Mesodermal cell (in vitro differentiated cells): ENCODE measurements around the gene DNTT.

ENCODE experiments used
- H3K27ac ChIP-seq: 2 replicates; pipeline ENCODE4 v1.7.0; 2013; ENCODE audit warnings: mild to moderate bottlenecking, low read depth, low read length, moderate library complexity; ENCODE audit not compliant: severe bottlenecking
- H3K36me3 ChIP-seq: 2 replicates; pipeline ENCODE4 v1.7.1; 2013; ENCODE audit warnings: mild to moderate bottlenecking, low read length, moderate library complexity; ENCODE audit not compliant: control insufficient read depth, insufficient read depth
- H3K4me1 ChIP-seq: one replicate; pipeline ENCODE4 v1.7.1; 2013; ENCODE audit warnings: mild to moderate bottlenecking, low read length; ENCODE audit not compliant: insufficient read depth, control insufficient read depth, poor library complexity, severe bottlenecking
- H3K4me3 ChIP-seq: 2 replicates; pipeline ENCODE4 v1.7.0; 2013; ENCODE audit warnings: low read length, control low read depth, mild to moderate bottlenecking; ENCODE audit not compliant: insufficient read depth, poor library complexity, severe bottlenecking; ENCODE audit errors: extremely low read depth
- H3K9me3 ChIP-seq: 2 replicates; pipeline ENCODE4 v1.7.1; 2013; ENCODE audit warnings: mild to moderate bottlenecking, low read length, moderate library complexity; ENCODE audit not compliant: control insufficient read depth
- WGBS, 2 experiments: methylation state at CpG; one replicate each; pipeline ENCODE4 v1.1.5; 2013; ENCODE audit warnings: missing lambda C conversion rate in 2 of 2; ENCODE audit not compliant: insufficient coverage in 2 of 2; 5-methylcytosine and 5-hydroxymethylcytosine counted together

The DNTT gene

GRCh38 chr10:96327462-96327861 lies 23.2 kb downstream of the DNTT start:
- 85 to 87% methylated on average over 7 of the region's 7 CpGs for WGBS, 2 experiments
- Histone ChIP-seq H3K4me1 (no peaks in the 10 kb centered on the region), H3K27ac (no peak overlapping the region), H3K4me3 (no peak overlapping the region), H3K36me3 (no peaks in the 10 kb centered on the region), H3K9me3 (no peaks in the 10 kb centered on the region)

DNA sequence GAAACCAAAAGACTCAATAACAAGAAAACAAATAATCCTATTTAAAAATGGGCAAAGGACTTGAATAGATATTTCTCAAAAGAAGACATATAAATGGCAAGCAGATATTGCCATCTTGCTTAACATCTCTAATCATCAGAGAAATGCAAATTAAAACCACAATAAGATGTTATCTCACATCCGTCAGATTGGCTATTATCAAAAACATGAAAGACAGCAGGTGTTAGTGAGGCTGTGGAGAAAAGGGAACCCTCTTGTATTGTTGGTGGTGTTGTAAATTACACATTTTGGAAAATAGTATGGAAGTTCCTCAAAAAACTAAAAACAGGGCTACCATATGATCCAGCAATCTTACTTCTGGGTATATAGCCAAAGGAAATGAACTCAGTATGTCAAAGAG lies 28.9 kb downstream of the DNTT start:
- H3K27ac ChIP-seq: no peak overlapping the region
- H3K4me1 ChIP-seq: no peaks in the 10 kb centered on the region
- no peak overlapping the region for H3K4me3 ChIP-seq
- no peaks in the 10 kb centered on the region for H3K36me3 ChIP-seq
- no CpG with 5 or more reads among the region's 1 CpG for WGBS, 2 experiments
- no peaks in the 10 kb centered on the region for H3K9me3 ChIP-seq

- no peak overlapping the region for H3K27ac ChIP-seq
- H3K4me3 ChIP-seq: no peak overlapping the region
- no peaks in the 10 kb centered on the region for H3K9me3 ChIP-seq
- no peaks in the 10 kb centered on the region for H3K36me3 ChIP-seq
- 48 to 67% methylated on average over 3 to 4 of the region's 5 CpGs for WGBS, 2 experiments
- H3K4me1 ChIP-seq: no peaks in the 10 kb centered on the region
Measured at GRCh38 chr10:96334616-96335526, 30.6 kb downstream of the DNTT start.

DNA sequence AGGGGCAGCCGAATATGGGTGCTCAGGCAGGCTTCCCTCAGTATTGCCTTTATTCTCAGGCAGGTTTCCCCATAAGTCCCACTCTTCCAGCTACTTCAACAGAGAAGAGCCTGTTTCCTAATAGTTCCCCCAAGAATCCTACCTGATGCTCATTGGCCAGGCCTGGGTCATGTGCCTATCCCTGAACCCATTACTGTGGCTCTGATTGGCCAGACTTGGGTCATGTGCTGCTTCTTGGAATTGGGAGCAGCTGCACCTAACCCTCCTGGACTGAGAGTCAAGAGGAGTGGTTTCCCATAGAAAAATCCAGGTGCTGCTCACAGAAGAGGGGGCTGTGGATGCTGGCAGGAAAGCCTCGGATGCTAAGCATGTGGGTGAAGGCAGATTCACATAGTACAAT lies 32.9 kb downstream of the DNTT start:
- no peaks in the 10 kb centered on the region for H3K4me1 ChIP-seq
- no peaks in the 10 kb centered on the region for H3K36me3 ChIP-seq
- 86 to 100% methylated on average over 1 of the region's 2 CpGs for WGBS, 2 experiments
- no peaks in the 10 kb centered on the region for H3K9me3 ChIP-seq
- no peak overlapping the region for H3K27ac ChIP-seq
- H3K4me3 ChIP-seq: no peak overlapping the region

DNA sequence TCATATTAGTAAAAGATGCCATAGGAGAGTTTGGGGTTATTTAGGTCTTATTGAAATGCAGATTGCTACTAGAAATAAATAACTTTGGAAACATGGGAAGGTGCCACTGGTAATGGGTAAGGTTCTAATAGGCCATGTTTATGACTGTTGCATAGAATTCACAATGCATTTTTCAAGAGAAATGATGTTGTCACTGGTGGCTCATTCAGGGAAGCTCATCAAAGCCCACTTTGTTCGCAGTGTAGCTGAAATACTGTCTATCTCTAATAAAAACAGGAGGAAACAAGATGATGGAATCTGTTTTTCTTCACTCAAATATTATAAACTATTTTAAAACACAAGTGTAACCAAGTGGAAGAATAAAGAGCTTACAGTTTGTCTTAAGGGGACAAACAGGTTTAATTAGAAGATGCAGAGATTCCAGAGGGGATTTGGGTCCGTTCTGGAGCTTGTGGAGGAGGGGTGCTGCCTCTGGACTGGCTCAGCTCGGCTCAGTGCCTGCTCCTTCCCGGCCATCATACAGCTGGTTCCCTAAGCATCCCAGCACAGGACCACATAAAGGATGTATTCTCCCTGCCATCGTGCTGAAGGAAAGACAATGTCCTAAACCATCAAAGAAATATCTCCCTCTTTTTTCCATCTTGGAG lies 34.2 kb downstream of the DNTT start:
- H3K9me3 ChIP-seq: no peaks in the 10 kb centered on the region
- H3K36me3 ChIP-seq: no peaks in the 10 kb centered on the region
- no peaks in the 10 kb centered on the region for H3K4me1 ChIP-seq
- WGBS, 2 experiments: 40 to 82% methylated on average over 2 to 3 of the region's 5 CpGs
- no peak overlapping the region for H3K27ac ChIP-seq
- H3K4me3 ChIP-seq: no peak overlapping the region

- Histone ChIP-seq H3K9me3 (no peaks in the 10 kb centered on the region), H3K4me1 (no peaks in the 10 kb centered on the region), H3K4me3 (no peak overlapping the region), H3K36me3 (no peaks in the 10 kb centered on the region), H3K27ac (no peak overlapping the region)
- 80 to 100% methylated on average over 1 of the region's 4 CpGs for WGBS, 2 experiments
Measured at GRCh38 chr10:96339383-96339782, 35.1 kb downstream of the DNTT start.

DNA sequence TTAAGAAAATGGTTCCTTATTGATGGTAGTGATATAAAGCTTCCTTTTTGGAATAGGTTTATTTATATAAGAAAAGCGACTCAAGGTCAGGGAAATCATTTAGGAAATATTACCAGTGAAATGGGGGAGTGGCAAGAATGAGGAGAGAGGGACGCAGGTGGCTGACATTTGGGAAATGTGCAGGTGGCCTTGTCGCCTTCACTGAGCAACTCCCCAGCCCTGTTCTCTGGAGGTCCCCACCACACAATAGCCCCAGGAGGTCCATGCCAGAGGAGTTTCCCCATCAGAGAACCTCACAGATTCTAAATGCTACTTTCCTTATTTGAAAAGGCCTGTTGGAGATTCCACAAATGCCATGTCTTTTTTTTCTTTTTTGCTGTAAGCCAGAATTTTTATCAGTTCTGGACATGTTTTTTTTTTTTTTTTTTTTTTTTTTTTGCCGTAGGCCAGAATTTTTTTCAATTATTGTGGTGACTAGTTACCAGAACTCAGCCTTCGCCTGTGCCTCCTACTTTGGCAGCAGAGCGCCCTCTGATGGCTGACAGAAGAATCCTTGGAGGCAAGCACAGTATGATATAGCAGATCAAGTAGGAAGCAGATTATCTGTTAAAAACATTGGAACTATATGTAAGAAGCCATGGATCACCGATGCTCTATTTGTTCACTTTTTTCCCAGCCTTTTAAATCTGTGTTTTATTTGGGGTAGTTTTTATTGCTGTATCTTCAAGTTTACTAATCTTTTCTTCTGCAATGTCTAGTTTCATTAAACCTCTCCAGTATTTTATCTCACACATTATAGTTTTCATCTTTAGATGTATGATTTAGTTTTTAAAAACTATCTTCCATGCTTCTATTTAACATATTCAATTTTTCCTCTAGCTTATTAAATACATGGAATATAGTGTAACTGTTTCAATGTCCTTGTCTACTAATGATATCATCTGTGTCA lies 36.0 kb downstream of the DNTT start:
- 100% methylated on average over 1 of the region's 7 CpGs for WGBS, 2 experiments
- H3K9me3 ChIP-seq: no peaks in the 10 kb centered on the region
- H3K36me3 ChIP-seq: no peaks in the 10 kb centered on the region
- H3K4me3 ChIP-seq: no peak overlapping the region
- no peak overlapping the region for H3K27ac ChIP-seq
- H3K4me1 ChIP-seq: no peaks in the 10 kb centered on the region

DNA sequence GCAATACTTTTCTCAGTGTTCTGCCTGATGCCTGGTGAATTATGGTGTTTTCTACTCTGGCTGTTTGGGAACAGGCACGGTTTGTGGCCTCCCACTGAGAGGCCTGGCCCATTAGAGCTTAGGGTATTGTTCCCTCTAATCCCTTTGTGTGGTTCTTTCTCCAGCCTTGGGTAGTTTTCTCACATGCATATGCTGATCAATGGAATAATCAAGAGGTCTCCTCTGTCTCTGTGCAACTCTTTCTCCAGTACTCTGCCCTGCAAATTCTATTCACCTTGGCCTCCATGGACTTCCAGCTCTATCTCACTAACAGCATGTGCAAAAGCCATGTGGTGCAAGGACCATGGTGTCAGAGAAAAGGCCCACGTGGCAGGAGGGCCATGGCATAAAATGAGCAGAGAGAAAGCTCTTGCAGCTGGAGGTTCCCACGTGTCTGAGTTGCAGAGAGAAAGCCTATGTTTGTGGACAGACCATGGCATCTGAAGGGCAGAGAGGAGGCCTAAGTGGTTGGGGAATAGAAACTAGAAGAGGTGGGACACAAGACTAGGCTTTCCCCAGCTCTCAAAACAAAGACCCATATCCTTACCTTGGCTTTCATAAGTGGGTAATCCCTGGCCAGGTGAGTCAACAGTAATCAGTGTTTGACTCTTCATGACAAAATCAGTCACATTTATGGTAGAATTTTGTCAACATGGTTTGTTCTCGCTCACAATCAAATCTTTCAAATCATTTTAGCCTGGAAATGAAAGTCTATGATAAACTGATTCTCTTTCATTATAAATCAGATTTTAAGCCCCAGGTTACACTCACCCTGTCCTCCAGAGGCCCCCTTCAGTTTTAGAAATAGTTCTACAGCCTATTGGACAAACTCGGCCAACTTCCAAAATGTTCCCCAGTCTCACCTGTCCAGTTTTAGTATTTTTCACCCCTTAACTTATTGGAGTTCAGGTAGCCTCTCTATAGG lies 37.3 kb downstream of the DNTT start:
- Histone ChIP-seq H3K4me3 (no peak overlapping the region), H3K4me1 (no peaks in the 10 kb centered on the region), H3K9me3 (no peaks in the 10 kb centered on the region), H3K27ac (no peak overlapping the region), H3K36me3 (no peaks in the 10 kb centered on the region)
- WGBS, 2 experiments: 32 to 47% methylated on average over 2 to 3 of the region's 5 CpGs

DNA sequence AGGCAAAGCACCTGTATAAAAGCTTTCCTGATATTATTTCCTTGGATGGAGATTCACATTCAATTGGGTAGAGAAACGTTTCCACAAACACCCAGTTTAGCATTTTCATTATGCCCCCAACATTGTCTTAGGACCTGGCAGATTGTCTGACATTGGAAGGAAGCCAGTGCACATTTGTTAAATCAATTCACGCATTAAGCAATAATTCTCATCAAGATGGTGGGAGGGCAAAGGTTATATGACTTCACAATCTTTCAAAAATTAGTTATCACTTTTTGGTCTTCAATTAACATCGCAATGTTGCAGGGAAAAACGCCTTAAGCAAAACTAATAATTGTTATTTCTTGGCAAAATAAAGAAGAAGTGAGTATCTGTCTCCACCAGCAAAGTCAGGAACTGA lies 38.2 kb downstream of the DNTT start:
- WGBS, 2 experiments: no CpG with 5 or more reads among the region's 4 CpGs
- Histone ChIP-seq H3K27ac (no peak overlapping the region), H3K4me1 (no peaks in the 10 kb centered on the region)

GRCh38 chr10:96344178-96344577 lies 39.9 kb downstream of the DNTT start:
- Histone ChIP-seq H3K4me3 (no peak overlapping the region), H3K9me3 (no peaks in the 10 kb centered on the region), H3K36me3 (no peaks in the 10 kb centered on the region), H3K4me1 (no peaks in the 10 kb centered on the region), H3K27ac (no peak overlapping the region)
- WGBS, 2 experiments: no CpG with 5 or more reads among the region's 4 CpGs

More for the DNA sequence above, 38.2 kb downstream of the DNTT start:
- Histone ChIP-seq H3K4me3 (no peak overlapping the region), H3K36me3 (no peaks in the 10 kb centered on the region), H3K9me3 (no peaks in the 10 kb centered on the region)
